GM23338 (cell line): ENCODE measurements around the gene ZNF230. TPM values are rescaled to one million over a fixed set of nuclear protein-coding genes. Genes with fewer than 3 reads are reported as not detected.

Experiments used
- ATAC-seq: fragments of 200-7000 bp; cut with Tn5 transposase; 3 replicates; pipeline ENCODE4 v1.9.1; 2020
- DNase-seq: peaks from one replicate; pipeline ENCODE4 v3.0.0-alpha.2; 2015; ENCODE audit warnings: low spot score
- H2AFZ ChIP-seq: fragments of 200-600 bp; sonication (generic); 2 replicates; pipeline ENCODE4 v1.8.0; 2016; ENCODE audit warnings: antibody characterized with exemption, mild to moderate bottlenecking, moderate library complexity
- H3F3A ChIP-seq: fragments of 200-600 bp; sonication (generic); replicated peaks from 2 replicates; pipeline ENCODE4 v1.8.0; 2017; ENCODE audit warnings: antibody characterized with exemption, mixed run types, low read depth
- H3K27ac ChIP-seq: fragments of 200-600 bp; sonication (generic); 2 replicates; pipeline ENCODE4 v1.6.1; 2016; ENCODE audit warnings: low read depth
- H3K27me3 ChIP-seq: fragments of 200-600 bp; sonication (generic); 2 replicates; pipeline ENCODE4 v1.8.0; 2016; ENCODE audit warnings: mild to moderate bottlenecking, mixed run types, moderate library complexity; ENCODE audit not compliant: insufficient read depth
- H3K36me3 ChIP-seq: fragments of 200-600 bp; sonication (generic); 2 replicates; pipeline ENCODE4 v1.8.0; 2016; ENCODE audit warnings: mild to moderate bottlenecking; ENCODE audit not compliant: insufficient read depth
- H3K4me1 ChIP-seq: fragments of 200-600 bp; sonication (generic); 2 replicates; pipeline ENCODE4 v1.8.0; 2016; ENCODE audit warnings: mild to moderate bottlenecking, moderate library complexity; ENCODE audit not compliant: insufficient read depth
- H3K4me2 ChIP-seq: fragments of 200-600 bp; sonication (generic); 2 replicates; pipeline ENCODE4 v1.7.1; 2017; ENCODE audit warnings: mixed run types
- H3K4me3 ChIP-seq: fragments of 200-600 bp; sonication (generic); 2 replicates; pipeline ENCODE4 v1.6.1; 2016; ENCODE audit warnings: mixed run types
- H3K79me2 ChIP-seq: fragments of 200-600 bp; sonication (generic); replicated peaks from 2 replicates; pipeline ENCODE4 v1.8.0; 2017; ENCODE audit warnings: mild to moderate bottlenecking; ENCODE audit not compliant: insufficient read depth
- H3K9me2 ChIP-seq: fragments of 200-600 bp; sonication (generic); 2 replicates; pipeline ENCODE4 v1.8.0; 2017; ENCODE audit not compliant: insufficient read depth
- H4K20me1 ChIP-seq: fragments of 200-600 bp; sonication (generic); replicated peaks from 2 replicates; pipeline ENCODE4 v1.8.0; 2017; ENCODE audit warnings: mild to moderate bottlenecking; ENCODE audit not compliant: insufficient read depth
- H3K27ac Mint-ChIP-seq: 2 replicates; pipeline ENCODE4 v1.8.0; 2020; ENCODE audit warnings: inconsistent platforms, mild to moderate bottlenecking, moderate library complexity, mixed read lengths
- H3K27me3 Mint-ChIP-seq: 3 replicates; pipeline ENCODE4 v1.8.0; 2022; ENCODE audit warnings: low read depth, mild to moderate bottlenecking, moderate library complexity, mixed read lengths, inconsistent platforms; ENCODE audit not compliant: insufficient read depth, poor library complexity
- H3K36me3 Mint-ChIP-seq: 3 replicates; pipeline ENCODE4 v1.8.0; 2021; ENCODE audit warnings: low read depth, mild to moderate bottlenecking, inconsistent platforms, moderate library complexity, mixed read lengths
- H3K4me1 Mint-ChIP-seq: 3 replicates; pipeline ENCODE4 v1.8.0; 2020; ENCODE audit warnings: mild to moderate bottlenecking, inconsistent platforms, mixed read lengths
- H3K4me3 Mint-ChIP-seq: 3 replicates; pipeline ENCODE4 v1.8.0; 2021; ENCODE audit warnings: moderate library complexity, mild to moderate bottlenecking, inconsistent platforms, mixed read lengths
- H3K9me3 Mint-ChIP-seq: 3 replicates; pipeline ENCODE4 v1.8.0; 2020; ENCODE audit warnings: moderate library complexity, mild to moderate bottlenecking, inconsistent platforms, mixed read lengths
- CREB1 ChIP-seq: fragments of 250-450 bp; sonication (Bioruptor Pico); IDR thresholded peaks from 2 replicates; pipeline ENCODE4 v1.5.0; 2020; ENCODE audit warnings: low read depth, mild to moderate bottlenecking, moderate library complexity
- CTCF ChIP-seq, 2 experiments: fragments of 200-600 bp in 1 of 2; sonication (generic) in 1 of 2; conservative IDR thresholded peaks; 2 replicates each; pipeline versions ENCODE4 v1.5.1 to v1.6.1; 2016 to 2017; ENCODE audit warnings: antibody characterized with exemption in 2 of 2, low read depth in 2 of 2, mild to moderate bottlenecking in 2 of 2, moderate library complexity in 1 of 2
- ETS1 ChIP-seq: IDR thresholded peaks from 2 replicates; pipeline ENCODE4 v1.6.1; 2016; ENCODE audit warnings: antibody characterized with exemption
- EZH2 ChIP-seq: fragments of 200-600 bp; sonication (generic); IDR thresholded peaks from one replicate; pipeline ENCODE4 v1.8.0; 2017; ENCODE audit warnings: antibody characterized with exemption, mild to moderate bottlenecking, low read depth; ENCODE audit not compliant: unreplicated experiment
- EZH2phosphoT487 ChIP-seq: fragments of 200-600 bp; sonication (generic); IDR thresholded peaks from one replicate; pipeline ENCODE4 v1.8.1; 2018; ENCODE audit warnings: antibody characterized with exemption; ENCODE audit not compliant: unreplicated experiment
- JUNB ChIP-seq: IDR thresholded peaks from one replicate; pipeline ENCODE4 v1.6.1; 2016; ENCODE audit warnings: antibody characterized with exemption; ENCODE audit not compliant: unreplicated experiment
- NANOG ChIP-seq: IDR thresholded peaks from 2 replicates; pipeline ENCODE4 v1.6.1; 2016; ENCODE audit warnings: antibody characterized with exemption, borderline replicate concordance
- POLR2AphosphoS5 ChIP-seq: IDR thresholded peaks from 2 replicates; pipeline ENCODE4 v1.6.1; 2016; ENCODE audit warnings: antibody characterized with exemption, low read depth
- REST ChIP-seq: IDR thresholded peaks from one replicate; pipeline ENCODE4 v1.6.1; 2018; ENCODE audit warnings: antibody characterized with exemption; ENCODE audit not compliant: unreplicated experiment
- STAT1 ChIP-seq: IDR thresholded peaks from one replicate; pipeline ENCODE4 v1.6.1; 2016; ENCODE audit warnings: antibody characterized with exemption; ENCODE audit not compliant: unreplicated experiment
- ZNF114 ChIP-seq: fragments of 250-450 bp; sonication (Bioruptor Pico); IDR thresholded peaks from 2 replicates; pipeline ENCODE4 v1.5.0; 2020; ENCODE audit warnings: mild to moderate bottlenecking, moderate library complexity
- ZNF331 ChIP-seq: fragments of 250-450 bp; sonication (Bioruptor Pico); IDR thresholded peaks from 2 replicates; pipeline ENCODE4 v1.5.0; 2020; ENCODE audit warnings: low read depth, mild to moderate bottlenecking, moderate library complexity
- ZNF462 ChIP-seq: fragments of 250-450 bp; sonication (Bioruptor Pico); IDR thresholded peaks from 2 replicates; pipeline ENCODE4 v1.5.0; 2020; ENCODE audit warnings: mild to moderate bottlenecking, moderate library complexity
- polyA plus RNA-seq: library from polyadenylated mRNA; unstranded; fragments of >200 nt; fragmentation: Nextera tagmentation; extraction: Ambion mirVana; gene quantifications from 2 replicates; pipeline ENCODE4 v1.2.1, GENCODE V29; 2016
- total RNA-seq: library from RNA; depleted of rRNA; stranded (reverse); fragments of >200 nt; shearing (Covaris generic); gene quantifications from 2 replicates; pipeline ENCODE4 v1.2.3, GENCODE V29; 2014

Gene ZNF230
- total and polyA plus RNA-seq, 2 experiments from 2014 or later = 1.8 to 2.2 TPM

- H4K20me1 ChIP-seq = no peaks in the 10 kb centered on the region
- H3K9me2 ChIP-seq = peaks cover 20% of the 10 kb centered on the region
- H3K4me1 ChIP-seq = no peaks in the 10 kb centered on the region
- H3K27me3 ChIP-seq = no peaks in the 10 kb centered on the region
- H3K36me3 Mint-ChIP-seq = peaks cover 18% of the 10 kb centered on the region
- peak overlapping the region; percentile 28 for H2AFZ ChIP-seq
- peaks cover 9% of the 10 kb centered on the region for H3K4me1 Mint-ChIP-seq
- H3K27ac ChIP-seq = no peak overlapping the region
- ATAC-seq (peak; percentile 13), DNase-seq (peak; percentile 33)
- peaks cover 11% of the 10 kb centered on the region for H3K9me3 Mint-ChIP-seq
- H3K79me2 ChIP-seq = 0 out of 2 replicates have a peak, but pooled peaks cover 8% of the 10 kb centered on the region
- TF ChIP-seq ZNF114 (CRISPR knock-in tag) = no peak
- TF ChIP-seq CREB1 (CRISPR knock-in tag) = no peak
- TF ChIP-seq EZH2 = no peak
- no peak for TF ChIP-seq REST
- TF ChIP-seq EZH2phosphoT487 = no peak
- TF ChIP-seq JUNB = no peak
- no peak for TF ChIP-seq ETS1
- no peak for TF ChIP-seq ZNF331 (CRISPR knock-in tag)
- TF ChIP-seq ZNF462 = no peak
- no peak for TF ChIP-seq CTCF (conservative IDR thresholded peaks at IDR 0.05; ENCODE audit: low read depth in 2 of 2)
- no peak for TF ChIP-seq NANOG
- no peak for TF ChIP-seq STAT1
- no peak for TF ChIP-seq POLR2AphosphoS5
- H3K4me3 ChIP-seq = peak overlapping the region; percentile 67
- H3K4me3 Mint-ChIP-seq = peak overlapping the region; percentile 93
- no peak overlapping the region for H3K27ac Mint-ChIP-seq
- peaks cover 3% of the 10 kb centered on the region for H3K36me3 ChIP-seq
- H3F3A ChIP-seq = no peaks in the 10 kb centered on the region
- H3K27me3 Mint-ChIP-seq = peaks cover 9% of the 10 kb centered on the region
- H3K4me2 ChIP-seq = peak overlapping the region; percentile 88
Measured at GRCh38 chr19:44003461-44004009, 778 bp downstream of the ZNF230 start.
